GM12892 (cell line): Measurements from ENCODE around the gene FAM174C.

ENCODE experiments used
- POLR2A ChIP-seq: IDR thresholded peaks from 2 replicates; pipeline ENCODE4 v1.6.1; 2011; ENCODE audit warnings: low read depth, low read length, control low read depth
- TAF1 ChIP-seq: IDR thresholded peaks from 2 replicates; pipeline ENCODE4 v1.6.1; 2011; ENCODE audit warnings: low read depth, mild to moderate bottlenecking, control low read depth, low read length, borderline replicate concordance

DNA sequence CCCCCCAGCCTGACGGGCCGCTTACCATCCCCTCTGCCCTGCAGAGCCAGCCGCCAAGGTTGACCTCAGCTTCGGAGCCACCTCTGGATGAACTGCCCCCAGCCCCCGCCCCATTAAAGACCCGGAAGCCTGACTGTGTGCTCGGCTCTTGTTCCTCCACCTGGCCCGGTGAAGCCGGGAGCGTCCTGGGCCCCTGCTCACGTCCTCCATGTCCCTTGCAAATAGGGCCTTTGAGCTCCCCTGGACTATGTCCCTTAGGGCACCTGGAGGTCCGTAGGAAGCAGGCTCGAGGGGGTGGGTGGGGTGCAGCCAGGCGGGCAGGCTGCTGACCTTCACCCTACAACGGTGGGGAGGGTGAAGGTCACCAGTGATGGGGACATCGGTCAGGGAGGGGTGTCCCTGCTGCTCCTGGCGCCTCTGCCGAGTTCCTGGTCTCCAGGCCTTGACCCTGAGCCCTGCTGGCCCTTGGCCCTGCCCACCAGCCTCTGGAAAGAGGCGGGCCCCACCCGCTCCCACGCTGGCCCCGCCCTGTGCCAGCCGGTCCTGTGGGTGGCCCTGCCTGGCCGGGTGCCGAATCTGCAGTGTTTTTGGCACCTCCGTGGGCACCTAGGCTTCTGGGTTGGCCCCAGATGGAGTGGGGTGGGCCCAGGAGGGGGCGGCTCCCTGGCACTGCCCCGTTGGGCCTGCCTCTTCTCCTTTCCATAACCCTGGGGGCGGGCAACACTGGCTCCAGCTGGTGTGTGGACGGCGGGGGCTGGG lies 30.5 kb upstream of the FAM174C start:
- TF ChIP-seq POLR2A (no peak), TAF1 (no peak)
